Lower lobe of right lung (tissue), 2 donors: ENCODE data around the gene KNSTRN. TPM values are rescaled to one million over a fixed set of nuclear protein-coding genes. Genes with fewer than 3 reads are reported as not detected.
A peak's percentile ranks its signal among the peaks of the same experiment; 100 is the strongest.

ENCODE experiments used
- ATAC-seq, 2 donors: fragments of 200-7000 bp; cut with Tn5 transposase; one replicate each; pipeline ENCODE4 v1.9.1; 2020 to 2022; ENCODE audit warnings: mild to moderate bottlenecking in 2 of 2, moderate library complexity in 2 of 2
- DNase-seq: peaks from one replicate; pipeline ENCODE4 v3.0.0-alpha.2; 2020
- H3K27ac ChIP-seq: fragments of 200-600 bp; one replicate; pipeline ENCODE4 v1.8.0; 2022
- H3K27me3 ChIP-seq: fragments of 200-600 bp; one replicate; pipeline ENCODE4 v1.8.0; 2022; ENCODE audit warnings: low read depth
- H3K36me3 ChIP-seq: fragments of 200-600 bp; one replicate; pipeline ENCODE4 v1.8.0; 2022; ENCODE audit warnings: mild to moderate bottlenecking
- H3K4me1 ChIP-seq: fragments of 200-600 bp; one replicate; pipeline ENCODE4 v1.8.0; 2022
- H3K4me3 ChIP-seq: fragments of 200-600 bp; one replicate; pipeline ENCODE4 v1.8.0; 2022; ENCODE audit warnings: mild to moderate bottlenecking
- H3K9me3 ChIP-seq: fragments of 200-600 bp; one replicate; pipeline ENCODE4 v1.8.0; 2022
- CTCF ChIP-seq: fragments of 200-600 bp; IDR thresholded peaks from one replicate; pipeline ENCODE4 v1.8.0; 2022; ENCODE audit warnings: antibody characterized with exemption, mild to moderate bottlenecking
- intact Hi-C: fragments of 100-400 bp; cut with DNase I; formaldehyde crosslinking; loops from one replicate; pipeline ENCODE4 v1.11.0; 2022
- total RNA-seq: library from RNA; stranded (reverse); fragmentation: NEBNext Ultra II Directional; extraction: Animal tissue kit (Norgen Biotek cat#: 25700); gene quantifications from one replicate; pipeline ENCODE4 v1.2.1, GENCODE V29; 2021
- donor health status: DM: no; HTN: yes; CAD: no; lungs with severe emphysema.

Gene KNSTRN
- total RNA-seq, 1 donor from 2014 or later = 20.1 TPM

DNA sequence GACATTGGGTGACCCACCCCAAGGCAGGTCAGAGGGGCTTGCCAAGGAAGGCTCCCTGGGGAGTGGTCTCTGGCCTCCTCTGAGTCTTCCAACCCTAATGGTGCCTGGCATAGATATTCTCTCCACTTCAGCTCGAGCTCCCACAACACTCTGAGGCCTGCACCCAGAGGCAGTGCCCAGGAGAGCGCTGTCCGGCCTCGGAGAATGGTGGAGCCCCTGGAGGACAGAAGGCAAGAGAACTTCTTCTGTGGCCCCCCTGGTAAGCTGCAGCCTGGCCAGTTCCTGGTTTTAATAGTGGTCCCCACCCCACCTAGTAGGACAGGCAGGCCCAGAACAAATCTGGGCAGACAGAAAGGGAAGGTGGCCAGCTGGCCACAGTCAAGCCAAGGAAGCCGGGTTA is 17.5 kb upstream of the KNSTRN start:
- intact Hi-C loops = no loop called here

GRCh38 chr15:40365624-40366456 is 16.7 kb upstream of the KNSTRN start:
- no peaks in the 10 kb centered on the region for H3K27me3 ChIP-seq
- intact Hi-C loops = no loop called here
- no peak for TF ChIP-seq CTCF

More for the DNA sequence above, 17.5 kb upstream of the KNSTRN start:
- Histone ChIP-seq H3K36me3 (no peaks in the 10 kb centered on the region), H3K4me1 (peaks cover 19% of the 10 kb centered on the region), H3K4me3 (no peak overlapping the region), H3K9me3 (no peaks in the 10 kb centered on the region), H3K27me3 (no peaks in the 10 kb centered on the region), H3K27ac (no peak overlapping the region)
- TF ChIP-seq CTCF = no peak
- ATAC-seq (no peak), DNase-seq (no peak)

GRCh38 chr15:40366457-40367370 is 15.8 kb upstream of the KNSTRN start:
- H3K27ac ChIP-seq = no peak overlapping the region
- no peak for ATAC-seq

More at GRCh38 chr15:40365624-40366456, 16.7 kb upstream of the KNSTRN start:
- DNase-seq (no peak), ATAC-seq (no peak)
- H3K9me3 ChIP-seq = no peaks in the 10 kb centered on the region
- no peaks in the 10 kb centered on the region for H3K36me3 ChIP-seq
- H3K27ac ChIP-seq = no peak overlapping the region
- H3K4me3 ChIP-seq = no peak overlapping the region
- peaks cover 19% of the 10 kb centered on the region for H3K4me1 ChIP-seq

DNA sequence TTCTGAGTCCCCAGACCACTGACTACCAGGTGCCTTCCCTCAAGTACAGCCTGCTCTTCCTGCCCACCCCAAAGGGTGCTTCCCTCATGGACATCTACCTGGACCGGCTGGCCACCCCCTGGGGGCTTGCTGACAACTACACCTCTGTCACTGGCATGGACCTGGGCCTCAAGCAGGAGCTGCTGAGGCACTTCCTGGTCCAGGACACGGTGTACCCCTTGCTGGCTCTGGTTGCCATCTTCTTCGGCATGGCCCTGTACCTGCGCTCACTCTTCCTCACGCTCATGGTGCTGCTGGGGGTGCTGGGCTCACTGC is 15.2 kb upstream of the KNSTRN start:
- Histone ChIP-seq H3K4me3 (peak overlapping the region; percentile 55), H3K4me1 (peaks cover 19% of the 10 kb centered on the region), H3K36me3 (no peaks in the 10 kb centered on the region), H3K27ac (peak overlapping the region; percentile 62), H3K27me3 (no peaks in the 10 kb centered on the region), H3K9me3 (no peaks in the 10 kb centered on the region)
- ATAC-seq (no peak), DNase-seq (no peak)
- no peak for TF ChIP-seq CTCF
- intact Hi-C loops = no loop called here

More at GRCh38 chr15:40366457-40367370, 15.8 kb upstream of the KNSTRN start:
- Histone ChIP-seq H3K36me3 (no peaks in the 10 kb centered on the region), H3K4me1 (peaks cover 19% of the 10 kb centered on the region), H3K4me3 (peak overlapping the region; percentile 55), H3K9me3 (no peaks in the 10 kb centered on the region), H3K27me3 (no peaks in the 10 kb centered on the region)
- intact Hi-C loops = no loop called here
- no peak for DNase-seq
- TF ChIP-seq CTCF = no peak

DNA sequence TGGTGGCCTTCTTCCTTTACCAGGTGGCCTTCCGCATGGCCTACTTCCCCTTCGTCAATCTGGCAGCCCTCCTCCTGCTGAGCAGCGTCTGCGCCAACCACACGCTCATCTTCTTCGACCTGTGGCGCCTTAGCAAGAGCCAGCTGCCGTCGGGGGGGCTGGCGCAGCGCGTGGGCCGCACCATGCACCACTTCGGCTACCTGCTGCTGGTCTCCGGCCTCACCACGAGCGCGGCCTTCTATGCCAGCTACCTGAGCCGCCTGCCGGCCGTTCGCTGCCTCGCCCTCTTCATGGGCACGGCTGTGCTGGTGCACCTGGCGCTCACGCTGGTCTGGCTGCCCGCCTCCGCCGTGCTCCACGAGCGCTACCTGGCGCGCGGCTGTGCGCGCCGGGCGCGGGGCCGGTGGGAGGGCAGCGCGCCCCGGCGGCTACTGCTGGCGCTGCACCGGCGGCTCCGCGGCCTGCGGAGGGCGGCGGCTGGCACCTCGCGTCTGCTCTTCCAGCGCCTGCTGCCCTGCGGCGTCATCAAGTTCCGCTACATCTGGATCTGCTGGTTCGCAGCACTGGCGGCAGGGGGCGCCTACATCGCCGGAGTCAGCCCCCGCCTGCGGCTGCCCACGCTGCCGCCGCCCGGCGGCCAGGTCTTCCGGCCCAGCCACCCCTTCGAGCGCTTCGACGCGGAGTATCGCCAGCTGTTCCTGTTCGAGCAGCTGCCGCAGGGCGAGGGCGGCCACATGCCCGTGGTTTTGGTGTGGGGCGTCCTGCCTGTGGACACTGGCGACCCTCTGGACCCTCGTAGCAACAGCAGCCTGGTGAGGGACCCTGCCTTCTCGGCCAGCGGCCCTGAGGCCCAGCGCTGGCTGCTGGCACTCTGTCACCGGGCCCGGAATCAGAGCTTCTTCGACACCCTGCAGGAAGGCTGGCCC is 14.6 kb upstream of the KNSTRN start:
- H3K27ac ChIP-seq = peak overlapping the region; percentile 62
- H3K27me3 ChIP-seq = no peaks in the 10 kb centered on the region
- peak; percentile 94 to 95 for ATAC-seq
- peak overlapping the region; percentile 55 for H3K4me3 ChIP-seq
- no peaks in the 10 kb centered on the region for H3K9me3 ChIP-seq
- peak; percentile 88 for TF ChIP-seq CTCF
- intact Hi-C loops = no loop called here
- peaks cover 24% of the 10 kb centered on the region for H3K4me1 ChIP-seq
- no peaks in the 10 kb centered on the region for H3K36me3 ChIP-seq
- peak; percentile 95 for DNase-seq
